Vagina (tissue), 2 donors: ENCODE measurements around the gene VIPR2. TPM values are rescaled to one million over a fixed set of nuclear protein-coding genes. Genes with fewer than 3 reads are reported as not detected.
A peak's percentile ranks its signal among the peaks of the same experiment; 100 is the strongest.

Experiments used
- DNase-seq, 2 donors: peaks; one replicate each; pipeline ENCODE4 v3.0.0-alpha.2; 2017; ENCODE audit errors: extremely low spot score in 2 of 2
- H3K27ac ChIP-seq: fragments of 200-600 bp; sonication (generic); one replicate; pipeline ENCODE4 v1.5.1; 2019
- H3K27me3 ChIP-seq: fragments of 200-600 bp; sonication (generic); one replicate; pipeline ENCODE4 v1.5.1; 2019
- H3K36me3 ChIP-seq, 2 donors: fragments of 200-600 bp; sonication (generic); one replicate each; pipeline ENCODE4 v1.5.1; 2017 to 2019
- H3K4me1 ChIP-seq: fragments of 200-600 bp; sonication (generic); one replicate; pipeline ENCODE4 v1.5.1; 2019
- H3K4me3 ChIP-seq, 2 donors: fragments of 200-600 bp; sonication (generic); 1 replicate in 1 of 2; 2 replicates in 1 of 2; pipeline ENCODE4 v1.5.1; 2016 to 2019
- H3K9me3 ChIP-seq: fragments of 200-600 bp; sonication (generic); one replicate; pipeline ENCODE4 v1.5.1; 2019
- POLR2A ChIP-seq, 2 donors: fragments of 450-650 bp; IDR thresholded peaks; one replicate each; pipeline ENCODE4 v1.6.1; 2017; ENCODE audit warnings: antibody characterized with exemption in 2 of 2, mild to moderate bottlenecking in 2 of 2, moderate library complexity in 2 of 2
- POLR2AphosphoS5 ChIP-seq, 2 donors: sonication (generic); formaldehyde crosslinking; IDR thresholded peaks; one replicate each; pipeline ENCODE4 v1.9.0; 2017; ENCODE audit warnings: antibody characterized with exemption in 2 of 2, mild to moderate bottlenecking in 2 of 2, low read depth in 1 of 2; ENCODE audit not compliant: insufficient read depth in 1 of 2
- intact Hi-C: fragments of 100-400 bp; cut with DNase I; formaldehyde crosslinking; loops from one replicate; pipeline ENCODE4 v1.15.1; 2023
- total RNA-seq: library from RNA; depleted of rRNA; stranded (reverse); fragments of >200 nt; gene quantifications from one replicate; pipeline ENCODE4 v1.2.3, GENCODE V29; 2016
- TF ChIP-seq, protein P1 (sequence below), 3 experiments: fragments of 450-650 bp in 2 of 3; fragments of 200-600 bp in 1 of 3; sonication (generic) in 1 of 3; IDR thresholded peaks; one replicate each; pipeline ENCODE4 v1.5.1; 2017 to 2019; ENCODE audit warnings: antibody characterized with exemption in 3 of 3, mild to moderate bottlenecking in 2 of 3, moderate library complexity in 2 of 3

The VIPR2 gene
- total RNA-seq, 1 donor from 2014 or later = 11.3 TPM

DNA sequence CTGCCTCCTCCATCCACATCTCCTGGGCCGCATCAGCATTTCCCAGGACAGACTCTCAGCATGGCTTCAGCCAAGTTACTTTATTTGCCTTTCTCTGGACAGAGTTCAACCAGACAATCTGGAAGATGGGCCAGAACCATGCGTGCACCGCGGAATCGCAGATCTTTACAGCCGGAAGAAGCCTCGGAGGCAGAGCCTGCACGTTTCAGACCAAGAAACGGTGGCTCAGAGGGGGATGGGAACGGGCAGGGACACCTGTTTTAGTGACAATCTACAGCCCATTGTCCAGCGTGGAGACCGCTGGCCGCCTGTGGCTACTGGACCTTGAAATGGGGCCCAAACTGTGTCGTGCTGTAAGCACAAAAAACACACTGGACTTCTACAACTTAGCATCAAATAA lies 3.5 kb downstream of the VIPR2 start:
- DNase-seq = peak in 1 of 2 donors; percentile 52
- Histone ChIP-seq H3K27ac (no peak overlapping the region), H3K27me3 (no peaks in the 10 kb centered on the region), H3K4me1 (peaks cover 23% of the 10 kb centered on the region), H3K9me3 (no peaks in the 10 kb centered on the region), H3K36me3 (no peaks in the 10 kb centered on the region), H3K4me3 (no peak overlapping the region)
- TF ChIP-seq POLR2A (IDR thresholded peaks at IDR 0.05) (no peak), POLR2AphosphoS5 (IDR thresholded peaks at IDR 0.05; ENCODE audit: insufficient read depth in 1 of 2, low read depth in 1 of 2) (no peak)
- TF ChIP-seq, protein P1, sequence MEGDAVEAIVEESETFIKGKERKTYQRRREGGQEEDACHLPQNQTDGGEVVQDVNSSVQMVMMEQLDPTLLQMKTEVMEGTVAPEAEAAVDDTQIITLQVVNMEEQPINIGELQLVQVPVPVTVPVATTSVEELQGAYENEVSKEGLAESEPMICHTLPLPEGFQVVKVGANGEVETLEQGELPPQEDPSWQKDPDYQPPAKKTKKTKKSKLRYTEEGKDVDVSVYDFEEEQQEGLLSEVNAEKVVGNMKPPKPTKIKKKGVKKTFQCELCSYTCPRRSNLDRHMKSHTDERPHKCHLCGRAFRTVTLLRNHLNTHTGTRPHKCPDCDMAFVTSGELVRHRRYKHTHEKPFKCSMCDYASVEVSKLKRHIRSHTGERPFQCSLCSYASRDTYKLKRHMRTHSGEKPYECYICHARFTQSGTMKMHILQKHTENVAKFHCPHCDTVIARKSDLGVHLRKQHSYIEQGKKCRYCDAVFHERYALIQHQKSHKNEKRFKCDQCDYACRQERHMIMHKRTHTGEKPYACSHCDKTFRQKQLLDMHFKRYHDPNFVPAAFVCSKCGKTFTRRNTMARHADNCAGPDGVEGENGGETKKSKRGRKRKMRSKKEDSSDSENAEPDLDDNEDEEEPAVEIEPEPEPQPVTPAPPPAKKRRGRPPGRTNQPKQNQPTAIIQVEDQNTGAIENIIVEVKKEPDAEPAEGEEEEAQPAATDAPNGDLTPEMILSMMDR (IDR thresholded peaks at IDR 0.05) = no peak
- intact Hi-C loops = no loop called here

DNA sequence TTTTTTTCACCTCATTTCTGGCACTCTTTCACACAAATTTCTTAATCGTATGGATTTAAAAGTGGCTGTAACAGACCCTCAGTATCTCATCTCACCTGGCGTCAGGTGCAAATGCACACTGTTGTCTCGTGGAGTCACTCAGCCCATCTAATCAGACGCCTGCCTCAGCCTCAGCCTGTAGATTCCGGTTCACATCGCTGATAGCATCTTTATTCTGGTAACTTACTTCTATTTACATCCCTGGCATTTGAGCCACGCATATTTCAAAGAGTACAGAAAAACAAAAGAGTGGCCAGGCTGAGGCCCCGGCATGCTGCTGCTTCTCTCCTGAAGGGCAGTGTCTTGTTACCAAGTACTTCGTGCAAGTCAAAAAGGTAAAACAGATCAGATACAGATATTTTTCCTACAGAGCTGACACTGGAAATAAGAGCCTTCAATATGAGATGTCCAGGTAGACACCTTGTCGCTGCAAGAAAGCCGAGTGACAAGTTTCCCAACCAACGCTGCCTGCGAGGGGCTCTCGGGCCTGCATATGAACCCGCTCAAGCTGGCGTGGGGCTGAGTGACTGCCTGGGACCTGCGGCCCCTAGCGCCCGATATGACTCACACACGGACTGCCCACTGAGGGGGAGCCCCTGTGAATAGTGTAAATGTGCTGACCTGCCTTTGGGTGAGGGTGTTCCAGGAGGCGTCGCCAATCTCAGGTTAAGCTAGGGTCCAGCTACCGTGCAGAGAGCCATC lies 4.3 kb downstream of the VIPR2 start:
- intact Hi-C loops = no loop called here
- Histone ChIP-seq H3K27ac (no peak overlapping the region), H3K4me3 (no peak overlapping the region), H3K36me3 (no peaks in the 10 kb centered on the region), H3K9me3 (no peaks in the 10 kb centered on the region), H3K4me1 (peaks cover 20% of the 10 kb centered on the region), H3K27me3 (no peaks in the 10 kb centered on the region)
- DNase-seq = peak; percentile 62 to 85
- TF ChIP-seq, protein P1 (IDR thresholded peaks at IDR 0.05) = no peak
- TF ChIP-seq POLR2A (IDR thresholded peaks at IDR 0.05) = no peak
- TF ChIP-seq POLR2AphosphoS5 (IDR thresholded peaks at IDR 0.05; ENCODE audit: insufficient read depth in 1 of 2, low read depth in 1 of 2) = no peak

DNA sequence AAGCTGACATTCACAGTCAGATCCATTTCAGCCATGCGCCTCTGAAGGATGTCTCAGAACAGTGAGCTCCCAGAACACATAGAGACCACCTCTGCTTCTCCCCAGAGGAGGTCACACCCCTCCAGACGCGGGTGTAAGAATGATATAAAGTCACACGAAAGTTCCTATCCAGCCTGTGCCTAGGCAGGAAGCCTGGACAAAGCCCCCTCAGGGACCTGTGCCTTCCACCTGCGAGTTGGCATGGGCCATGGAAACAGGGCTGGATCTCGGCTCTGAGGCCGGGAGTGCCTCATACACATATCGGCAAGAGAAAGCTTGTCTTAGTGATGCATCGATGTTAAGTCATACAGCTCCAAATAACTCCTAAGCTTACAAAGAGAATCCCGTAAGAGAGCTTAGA lies 5.0 kb downstream of the VIPR2 start:
- Histone ChIP-seq H3K4me3 (no peak overlapping the region), H3K9me3 (no peaks in the 10 kb centered on the region), H3K36me3 (no peaks in the 10 kb centered on the region), H3K4me1 (peaks cover 17% of the 10 kb centered on the region), H3K27me3 (no peaks in the 10 kb centered on the region), H3K27ac (no peak overlapping the region)
- no peak for TF ChIP-seq POLR2AphosphoS5 (IDR thresholded peaks at IDR 0.05; ENCODE audit: insufficient read depth in 1 of 2, low read depth in 1 of 2)
- TF ChIP-seq, protein P1 (IDR thresholded peaks at IDR 0.05) = no peak
- no peak for TF ChIP-seq POLR2A (IDR thresholded peaks at IDR 0.05)
- peak; percentile 42 to 46 for DNase-seq
- intact Hi-C loops = no loop called here

DNA sequence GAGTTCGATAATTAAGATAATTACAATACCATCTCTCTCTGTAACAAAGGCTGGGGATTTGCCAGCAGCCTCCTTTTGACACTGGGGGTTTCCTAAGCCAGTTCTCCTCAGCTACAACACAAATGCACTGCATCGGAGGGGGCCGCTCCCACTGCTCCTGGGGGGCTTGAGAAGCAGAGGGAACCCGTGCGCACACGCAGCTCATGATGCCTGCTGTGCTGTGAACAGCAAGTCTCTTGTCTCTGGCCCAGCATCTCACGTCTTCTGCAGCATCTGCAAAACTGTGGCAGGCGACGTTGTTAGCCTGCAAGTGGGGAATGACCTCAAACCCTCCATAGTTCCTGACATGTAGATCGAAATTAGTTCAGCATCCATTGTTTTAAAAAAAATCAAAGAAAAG lies 5.5 kb downstream of the VIPR2 start:
- Histone ChIP-seq H3K4me1 (peaks cover 14% of the 10 kb centered on the region), H3K4me3 (no peak overlapping the region), H3K36me3 (no peaks in the 10 kb centered on the region), H3K27me3 (no peaks in the 10 kb centered on the region), H3K27ac (no peak overlapping the region), H3K9me3 (no peaks in the 10 kb centered on the region)
- TF ChIP-seq, protein P1 (IDR thresholded peaks at IDR 0.05) = no peak
- no peak for TF ChIP-seq POLR2AphosphoS5 (IDR thresholded peaks at IDR 0.05; ENCODE audit: insufficient read depth in 1 of 2, low read depth in 1 of 2)
- no peak for TF ChIP-seq POLR2A (IDR thresholded peaks at IDR 0.05)
- DNase-seq = peak in 1 of 2 donors; percentile 34
- intact Hi-C loops = no loop called here

DNA sequence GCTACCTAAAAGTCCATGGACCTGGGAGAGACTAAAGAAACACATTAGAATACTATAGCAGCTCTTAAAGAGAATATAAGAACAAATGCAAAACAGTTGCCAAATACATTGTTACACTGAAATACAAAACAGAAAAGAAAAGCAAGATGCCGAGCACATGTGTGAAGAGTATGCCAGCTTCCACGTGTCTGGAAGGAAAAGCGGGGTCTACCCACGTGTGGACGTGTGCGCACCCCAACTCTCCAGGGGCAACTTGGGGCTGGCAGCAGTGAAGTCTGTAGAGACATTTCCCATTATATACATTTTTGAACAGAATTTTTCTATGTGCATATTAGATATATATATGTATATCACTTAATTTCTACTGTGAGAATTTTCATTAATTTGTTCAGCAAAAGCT lies 6.2 kb downstream of the VIPR2 start:
- DNase-seq = no peak
- intact Hi-C loops = no loop called here

More for the DNA sequence above, 6.2 kb downstream of the VIPR2 start:
- Histone ChIP-seq H3K27ac (no peak overlapping the region), H3K4me3 (no peak overlapping the region), H3K4me1 (peaks cover 7% of the 10 kb centered on the region), H3K36me3 (no peaks in the 10 kb centered on the region), H3K9me3 (no peaks in the 10 kb centered on the region), H3K27me3 (no peaks in the 10 kb centered on the region)
- TF ChIP-seq, protein P1 (IDR thresholded peaks at IDR 0.05) = no peak
- TF ChIP-seq POLR2AphosphoS5 (IDR thresholded peaks at IDR 0.05; ENCODE audit: insufficient read depth in 1 of 2, low read depth in 1 of 2) (no peak), POLR2A (IDR thresholded peaks at IDR 0.05) (no peak)
